K562 (cell line): ENCODE data around the gene SRD5A1. TPM values are rescaled to one million over a fixed set of nuclear protein-coding genes. Genes with fewer than 3 reads are reported as not detected.

Experiments used
- ETV5 ChIP-seq: sonication (generic); formaldehyde crosslinking; IDR thresholded peaks from 2 replicates; pipeline ENCODE4 v1.4.0; 2020; ENCODE audit warnings: low read depth, mild to moderate bottlenecking, missing genetic modification reagents
- FIP1L1 ChIP-seq: fragments of 200-400 bp; formaldehyde crosslinking; IDR thresholded peaks from 2 replicates; pipeline ENCODE4 v1.6.1; 2018; ENCODE audit warnings: mild to moderate bottlenecking, low read depth, low read length; ENCODE audit not compliant: poor library complexity, severe bottlenecking
- GMEB1 ChIP-seq: fragments of 250-450 bp; sonication (Bioruptor Pico); IDR thresholded peaks from 2 replicates; pipeline ENCODE4 v1.4.0; 2020; ENCODE audit warnings: mild to moderate bottlenecking
- HNRNPL ChIP-seq: fragments of 200-400 bp; formaldehyde crosslinking; IDR thresholded peaks from 2 replicates; pipeline ENCODE4 v1.6.1; 2017; ENCODE audit warnings: low read depth, mild to moderate bottlenecking, low read length
- NCOA1 ChIP-seq: fragments of 450-650 bp; IDR thresholded peaks from 2 replicates; pipeline ENCODE4 v1.6.1; 2016; ENCODE audit warnings: low read depth
- NEUROD1 ChIP-seq: fragments of 150-350 bp; IDR thresholded peaks from 2 replicates; pipeline ENCODE4 v1.6.1; 2014; ENCODE audit warnings: borderline replicate concordance, low read length, low read depth; ENCODE audit not compliant: partially characterized antibody
- PCBP2 ChIP-seq: fragments of 200-400 bp; formaldehyde crosslinking; IDR thresholded peaks from 2 replicates; pipeline ENCODE4 v1.6.1; 2018; ENCODE audit warnings: low read length, low read depth, mild to moderate bottlenecking, moderate library complexity; ENCODE audit not compliant: poor library complexity, severe bottlenecking
- PRPF4 ChIP-seq: fragments of 200-400 bp; formaldehyde crosslinking; IDR thresholded peaks from one replicate; pipeline ENCODE4 v1.6.1; 2017; ENCODE audit warnings: low read length, low read depth, mild to moderate bottlenecking; ENCODE audit not compliant: insufficient read depth, poor library complexity, severe bottlenecking
- TEAD1 ChIP-seq, 2 experiments: fragments of 450-650 bp in 1 of 2; sonication (generic) in 1 of 2; formaldehyde crosslinking; IDR thresholded peaks; 2 replicates each; pipeline versions ENCODE4 v1.4.0 to v1.8.0; 2020 to 2022; ENCODE audit warnings: mild to moderate bottlenecking in 2 of 2, missing genetic modification reagents in 1 of 2
- THRAP3 ChIP-seq: fragments of 450-650 bp; IDR thresholded peaks from 2 replicates; pipeline ENCODE4 v1.6.1; 2016; ENCODE audit warnings: mild to moderate bottlenecking, inconsistent platforms, borderline replicate concordance
- ZNF212 ChIP-seq: fragments of 450-650 bp; formaldehyde crosslinking; IDR thresholded peaks from 2 replicates; pipeline ENCODE4 v1.4.0; 2020; ENCODE audit warnings: mild to moderate bottlenecking
- ZNF224 ChIP-seq: sonication (generic); formaldehyde crosslinking; IDR thresholded peaks from 2 replicates; pipeline ENCODE4 v1.8.0; 2022; ENCODE audit warnings: mild to moderate bottlenecking, missing genetic modification reagents
- ZNF239 ChIP-seq: fragments of 250-450 bp; sonication (Bioruptor Pico); IDR thresholded peaks from 2 replicates; pipeline ENCODE4 v1.4.0; 2020; ENCODE audit warnings: mild to moderate bottlenecking
- ZNF717 ChIP-seq: fragments of 250-450 bp; sonication (Bioruptor Pico); IDR thresholded peaks from 2 replicates; pipeline ENCODE4 v1.5.0; 2021
- ZNF79 ChIP-seq: fragments of 250-450 bp; sonication (Bioruptor Pico); IDR thresholded peaks from 2 replicates; pipeline ENCODE4 v1.4.0; 2020; ENCODE audit warnings: low read depth, mild to moderate bottlenecking, moderate library complexity
- polyA plus RNA-seq, 8 experiments: library from polyadenylated mRNA; depleted of rRNA in 4 of 8; stranded (reverse) in 5 of 8; unstranded in 3 of 8; fragments of >200 nt; fragmentation: Nextera tagmentation in 2 of 8; fragmentation: Illumina TruSeq in 1 of 8; extraction: Ambion mirVana in 2 of 8; extraction: Trizol in 1 of 8; gene quantifications; 2 replicates each; pipeline versions ENCODE4 v1.2.1 to v1.2.3, GENCODE V29; 2011 to 2014; ENCODE audit warnings: inconsistent platforms in 1 of 8, missing spikeins in 1 of 8
- total RNA-seq, 7 experiments: library from RNA; depleted of rRNA in 6 of 7; stranded (reverse); fragments of >200 nt in 6 of 7; fragmentation: Illumina TruSeq in 2 of 7; extraction: Trizol in 2 of 7; gene quantifications; 2 replicates each; pipeline versions ENCODE4 v1.2.1 to v1.2.3, GENCODE V29; 2011 to 2021; ENCODE audit warnings: low replicate concordance in 1 of 7
- TF ChIP-seq, protein P1 (sequence below): fragments of 450-650 bp; formaldehyde crosslinking; IDR thresholded peaks from 2 replicates; pipeline ENCODE4 v1.4.0; 2020; ENCODE audit warnings: mild to moderate bottlenecking, mixed read lengths
- TF ChIP-seq, protein P2 (sequence below): fragments of 250-450 bp; sonication (Bioruptor Pico); IDR thresholded peaks from 2 replicates; pipeline ENCODE4 v1.9.0; 2021; ENCODE audit warnings: mild to moderate bottlenecking, inconsistent platforms
- TF ChIP-seq, protein P3 (sequence below), 2 experiments: fragments of 250-450 bp in 1 of 2; fragments of 450-650 bp in 1 of 2; sonication (Bioruptor Pico) in 1 of 2; IDR thresholded peaks; 2 replicates each; pipeline versions ENCODE4 v1.6.1 to v1.8.0; 2016 to 2021; ENCODE audit warnings: mild to moderate bottlenecking in 2 of 2, moderate library complexity in 2 of 2, missing compliant biosample characterization in 1 of 2, missing genetic modification characterization in 1 of 2
- TF ChIP-seq, protein P4 (sequence below), 2 experiments: fragments of 450-650 bp in 1 of 2; sonication (generic) in 1 of 2; formaldehyde crosslinking in 1 of 2; IDR thresholded peaks in 1 of 2; conservative IDR thresholded peaks in 1 of 2; 2 replicates each; pipeline versions ENCODE4 v1.6.1 to v1.8.1; 2016 to 2023; ENCODE audit warnings: mild to moderate bottlenecking in 2 of 2, moderate library complexity in 2 of 2, inconsistent platforms in 1 of 2, missing genetic modification reagents in 1 of 2

SRD5A1 gene
- total and polyA plus RNA-seq, 9 of the 15 experiments (the other 6 are each of a cell fraction or from before 2014, with no cell fraction given), result 1.3 to 22.6 (median 8.1) TPM

DNA sequence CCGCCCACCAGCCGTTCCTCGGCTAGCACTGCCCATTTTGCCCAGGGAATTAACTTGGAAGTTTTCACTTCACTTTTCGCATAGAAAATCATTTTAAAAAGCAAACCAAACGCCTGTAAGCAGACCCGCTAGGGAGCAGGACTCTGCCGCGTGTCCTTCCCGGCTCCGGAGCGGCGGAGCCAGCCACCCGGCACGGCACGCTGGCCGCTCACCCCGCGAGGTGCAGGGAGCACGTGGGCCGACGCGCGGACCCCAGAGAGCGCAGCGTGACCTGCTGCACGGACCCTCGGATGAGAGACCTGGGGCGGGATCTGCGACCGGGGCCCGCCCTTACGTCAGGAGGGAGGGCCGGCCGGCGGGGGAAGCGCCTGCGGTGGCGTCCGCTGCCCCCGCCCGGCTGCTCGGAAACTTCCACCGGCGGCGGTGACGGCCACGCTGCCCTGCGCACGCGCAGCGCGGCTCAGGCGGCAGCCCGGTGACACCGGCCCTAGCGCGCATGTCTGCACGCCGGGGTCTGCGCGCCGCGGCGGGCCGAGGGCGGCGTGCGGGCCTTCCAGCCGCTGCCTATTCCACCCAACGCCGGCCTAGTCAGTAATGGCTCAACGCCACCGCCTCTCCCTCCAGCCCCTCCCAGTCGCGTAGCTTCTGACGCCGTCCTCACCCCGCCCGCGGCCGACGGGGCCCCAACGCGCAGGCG is 79.5 kb downstream of the SRD5A1 start (continued):
- TF ChIP-seq ETV5 (CRISPR knock-in tag) (no peak; the same call in 1 of the 2 replicates), GMEB1 (CRISPR knock-in tag) (peak; percentile 91), ZNF212 (peak; percentile 9; the same call in 1 of the 2 replicates), PRPF4 (peak; percentile 50), NEUROD1 (no peak), NCOA1 (no peak), ZNF239 (CRISPR knock-in tag) (no peak), ZNF224 (no peak), ZNF79 (CRISPR knock-in tag) (no peak), FIP1L1 (peak; percentile 35), TEAD1 (CRISPR knock-in tag; IDR thresholded peaks at IDR 0.05) (peak in 1 of 2 experiments; percentile 72; a peak in 1 of 4 replicates), PCBP2 (no peak), ZNF717 (CRISPR knock-in tag) (no peak), HNRNPL (peak; percentile 31), THRAP3 (no peak)
- TF ChIP-seq, protein P1, sequence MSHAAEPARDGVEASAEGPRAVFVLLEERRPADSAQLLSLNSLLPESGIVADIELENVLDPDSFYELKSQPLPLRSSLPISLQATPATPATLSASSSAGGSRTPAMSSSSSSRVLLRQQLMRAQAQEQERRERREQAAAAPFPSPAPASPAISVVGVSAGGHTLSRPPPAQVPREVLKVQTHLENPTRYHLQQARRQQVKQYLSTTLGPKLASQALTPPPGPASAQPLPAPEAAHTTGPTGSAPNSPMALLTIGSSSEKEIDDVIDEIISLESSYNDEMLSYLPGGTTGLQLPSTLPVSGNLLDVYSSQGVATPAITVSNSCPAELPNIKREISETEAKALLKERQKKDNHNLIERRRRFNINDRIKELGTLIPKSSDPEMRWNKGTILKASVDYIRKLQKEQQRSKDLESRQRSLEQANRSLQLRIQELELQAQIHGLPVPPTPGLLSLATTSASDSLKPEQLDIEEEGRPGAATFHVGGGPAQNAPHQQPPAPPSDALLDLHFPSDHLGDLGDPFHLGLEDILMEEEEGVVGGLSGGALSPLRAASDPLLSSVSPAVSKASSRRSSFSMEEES (CRISPR knock-in tag), result 0 out of 2 replicates have a peak, but pooled peaks have one; percentile 6
- TF ChIP-seq, protein P2, sequence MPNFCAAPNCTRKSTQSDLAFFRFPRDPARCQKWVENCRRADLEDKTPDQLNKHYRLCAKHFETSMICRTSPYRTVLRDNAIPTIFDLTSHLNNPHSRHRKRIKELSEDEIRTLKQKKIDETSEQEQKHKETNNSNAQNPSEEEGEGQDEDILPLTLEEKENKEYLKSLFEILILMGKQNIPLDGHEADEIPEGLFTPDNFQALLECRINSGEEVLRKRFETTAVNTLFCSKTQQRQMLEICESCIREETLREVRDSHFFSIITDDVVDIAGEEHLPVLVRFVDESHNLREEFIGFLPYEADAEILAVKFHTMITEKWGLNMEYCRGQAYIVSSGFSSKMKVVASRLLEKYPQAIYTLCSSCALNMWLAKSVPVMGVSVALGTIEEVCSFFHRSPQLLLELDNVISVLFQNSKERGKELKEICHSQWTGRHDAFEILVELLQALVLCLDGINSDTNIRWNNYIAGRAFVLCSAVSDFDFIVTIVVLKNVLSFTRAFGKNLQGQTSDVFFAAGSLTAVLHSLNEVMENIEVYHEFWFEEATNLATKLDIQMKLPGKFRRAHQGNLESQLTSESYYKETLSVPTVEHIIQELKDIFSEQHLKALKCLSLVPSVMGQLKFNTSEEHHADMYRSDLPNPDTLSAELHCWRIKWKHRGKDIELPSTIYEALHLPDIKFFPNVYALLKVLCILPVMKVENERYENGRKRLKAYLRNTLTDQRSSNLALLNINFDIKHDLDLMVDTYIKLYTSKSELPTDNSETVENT (CRISPR knock-in tag), result peak; percentile 87
- TF ChIP-seq, protein P3, sequence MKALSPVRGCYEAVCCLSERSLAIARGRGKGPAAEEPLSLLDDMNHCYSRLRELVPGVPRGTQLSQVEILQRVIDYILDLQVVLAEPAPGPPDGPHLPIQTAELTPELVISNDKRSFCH (CRISPR knock-in tag; IDR thresholded peaks at IDR 0.05), result no peak
- TF ChIP-seq, protein P3 (tag; IDR thresholded peaks at IDR 0.05), result peak; percentile 65
- TF ChIP-seq, protein P4, sequence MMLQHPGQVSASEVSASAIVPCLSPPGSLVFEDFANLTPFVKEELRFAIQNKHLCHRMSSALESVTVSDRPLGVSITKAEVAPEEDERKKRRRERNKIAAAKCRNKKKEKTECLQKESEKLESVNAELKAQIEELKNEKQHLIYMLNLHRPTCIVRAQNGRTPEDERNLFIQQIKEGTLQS (IDR thresholded peaks at IDR 0.05), result no peak
- TF ChIP-seq, protein P4 (CRISPR knock-in tag; conservative IDR thresholded peaks at IDR 0.05), result no peak; the same call in 1 of the 2 replicates
